HCT116 (cell line): ENCODE measurements around the gene HOXD11. TPM values are rescaled to one million over a fixed set of nuclear protein-coding genes. Genes with fewer than 3 reads are reported as not detected.

ENCODE experiments used
- ATAC-seq: fragments of 200-7000 bp; cut with Tn5 transposase; 2 replicates; pipeline ENCODE4 v1.9.1; 2020; ENCODE audit warnings: mild to moderate bottlenecking, moderate library complexity
- BruUV-seq: library from RNA; stranded (reverse); fragments of 400-500 nt; replicated peaks from 2 replicates; lab custom pipeline; 2021; lab: Mats Ljungman, UMichigan
- CTCF ChIA-PET: fragments of 300-600 bp; sonication (Branson Sonifier 250); formaldehyde crosslinking; loops from one replicate; lab custom pipeline; 2021; ENCODE audit warnings: antibody characterized with exemption; lab: Charles Lee
- POLR2A ChIA-PET: fragments of 300-600, 350-600 bp; sonication (Branson Sonifier 250); formaldehyde crosslinking; loops from one replicate; lab custom pipeline; 2021; ENCODE audit warnings: antibody characterized with exemption; lab: Charles Lee
- RAD21 ChIA-PET, 2 experiments: fragments of 300-600 bp; sonication (Branson Sonifier 250); formaldehyde crosslinking; loops; one replicate each; lab custom pipeline; 2023; ENCODE audit warnings: low total read pairs in 2 of 2; ENCODE audit not compliant: uncharacterized antibody in 2 of 2, unreplicated experiment in 2 of 2, low non-redundant PET in 1 of 2; lab: Charles Lee
- DNase-seq: peaks from one replicate; pipeline ENCODE4 v3.0.0-alpha.2; 2010; ENCODE audit warnings: low read depth, low spot score
- H2AFZ ChIP-seq: fragments of 200-600 bp; shearing (Covaris generic), sonication (generic); 2 replicates; pipeline ENCODE4 v1.6.1; 2017; ENCODE audit warnings: low read depth, mixed run types, mixed read lengths, antibody characterized with exemption, low read length; ENCODE audit not compliant: poor library complexity, severe bottlenecking
- H3K27ac ChIP-seq: 2 replicates; pipeline ENCODE4 v1.5.1; 2012; ENCODE audit warnings: low read depth, low read length
- H3K27me3 ChIP-seq: fragments of 200-600 bp; sonication (generic); 2 replicates; pipeline ENCODE4 v1.6.1; 2016; ENCODE audit warnings: mixed run types, low read length, mixed read lengths; ENCODE audit not compliant: insufficient read depth
- H3K36me3 ChIP-seq, 2 experiments: fragments of 200-500 bp in 1 of 2; fragments of 200-600 bp in 1 of 2; sonication (Bioruptor generic) in 1 of 2; sonication (generic) in 1 of 2; 2 replicates each; pipeline versions ENCODE4 v1.5.1 to v1.6.1; 2014 to 2016; ENCODE audit warnings: low read length in 2 of 2, inconsistent platforms in 1 of 2, mixed read lengths in 1 of 2, mixed run types in 1 of 2; ENCODE audit not compliant: insufficient read depth in 2 of 2, control insufficient read depth in 1 of 2
- H3K4me1 ChIP-seq, 2 experiments: fragments of 200-600 bp in 1 of 2; sonication (generic) in 1 of 2; 2 replicates each; pipeline versions ENCODE4 v1.5.1 to v1.6.1; 2012 to 2017; ENCODE audit warnings: low read length in 2 of 2, inconsistent platforms in 1 of 2, mild to moderate bottlenecking in 1 of 2, mixed read lengths in 1 of 2, mixed run types in 1 of 2, moderate library complexity in 1 of 2; ENCODE audit not compliant: insufficient read depth in 2 of 2, control insufficient read depth in 1 of 2
- H3K4me2 ChIP-seq: fragments of 200-600 bp; sonication (generic); 2 replicates; pipeline ENCODE4 v1.6.1; 2017; ENCODE audit warnings: mixed run types, low read length, mixed read lengths
- H3K4me3 ChIP-seq, 2 experiments: fragments of 200-600 bp in 1 of 2; sonication (generic) in 1 of 2; replicated peaks in 1 of 2; 2 replicates each; pipeline ENCODE4 v1.5.1; 2011 to 2016; ENCODE audit warnings: low read length in 2 of 2, control low read depth in 1 of 2, low read depth in 1 of 2, mild to moderate bottlenecking in 1 of 2, mixed read lengths in 1 of 2, mixed run types in 1 of 2
- H3K79me2 ChIP-seq: fragments of 200-600 bp; sonication (generic); 2 replicates; pipeline ENCODE4 v1.6.1; 2017; ENCODE audit warnings: mild to moderate bottlenecking, mixed run types, low read length, moderate library complexity, mixed read lengths; ENCODE audit not compliant: insufficient read depth
- H3K9ac ChIP-seq: fragments of 200-600 bp; sonication (generic); 2 replicates; pipeline ENCODE4 v1.6.1; 2016; ENCODE audit warnings: low read length, mixed read lengths
- H3K9me2 ChIP-seq: fragments of 200-600 bp; sonication (generic), shearing (Covaris generic); 2 replicates; pipeline ENCODE4 v1.6.1; 2017; ENCODE audit warnings: mixed run types, mild to moderate bottlenecking, moderate library complexity; ENCODE audit not compliant: insufficient read depth
- H3K9me3 ChIP-seq, 2 experiments: fragments of 200-500 bp in 1 of 2; fragments of 200-600 bp in 1 of 2; sonication (Bioruptor generic) in 1 of 2; sonication (generic) in 1 of 2; 2 replicates each; pipeline ENCODE4 v1.6.1; 2014 to 2017; ENCODE audit warnings: low read length in 2 of 2, mixed read lengths in 2 of 2, inconsistent platforms in 1 of 2, low read depth in 1 of 2, mild to moderate bottlenecking in 1 of 2, mixed run types in 1 of 2, moderate library complexity in 1 of 2; ENCODE audit not compliant: control insufficient read depth in 1 of 2, insufficient read depth in 1 of 2
- H4K20me1 ChIP-seq: fragments of 200-600 bp; sonication (generic), shearing (Covaris generic); 2 replicates; pipeline ENCODE4 v1.6.1; 2017; ENCODE audit warnings: mixed run types, mild to moderate bottlenecking, moderate library complexity; ENCODE audit not compliant: insufficient read depth
- CEBPB ChIP-seq: IDR thresholded peaks from 2 replicates; pipeline ENCODE4 v1.6.1; 2012; ENCODE audit warnings: low read depth
- CTCF ChIP-seq, 3 experiments: fragments of 200-600 bp in 1 of 3; sonication (generic) in 1 of 3; IDR thresholded peaks in 2 of 3; conservative IDR thresholded peaks in 1 of 3; 2 replicates each; pipeline ENCODE4 v1.5.1; 2012 to 2017; ENCODE audit warnings: low read depth in 2 of 3, low read length in 2 of 3, antibody characterized with exemption in 1 of 3, borderline replicate concordance in 1 of 3, control low read depth in 1 of 3, mild to moderate bottlenecking in 1 of 3, mixed read lengths in 1 of 3, mixed run types in 1 of 3, moderate library complexity in 1 of 3; ENCODE audit not compliant: insufficient read depth in 1 of 3
- EGR1 ChIP-seq: IDR thresholded peaks from 2 replicates; pipeline ENCODE4 v1.6.1; 2012; ENCODE audit warnings: low read depth
- ELF1 ChIP-seq: IDR thresholded peaks from 2 replicates; pipeline ENCODE4 v1.6.1; 2012; ENCODE audit warnings: low read depth, borderline replicate concordance
- EZH2 ChIP-seq: fragments of 200-600 bp; sonication (generic); IDR thresholded peaks from 2 replicates; pipeline ENCODE4 v1.6.1; 2017; ENCODE audit warnings: antibody characterized with exemption, mixed run types
- JUND ChIP-seq: IDR thresholded peaks from 2 replicates; pipeline ENCODE4 v1.6.1; 2012
- MAX ChIP-seq: IDR thresholded peaks from 2 replicates; pipeline ENCODE4 v1.6.1; 2012
- POLR2A ChIP-seq: IDR thresholded peaks from 2 replicates; pipeline ENCODE4 v1.7.0; 2011; ENCODE audit warnings: borderline replicate concordance; ENCODE audit not compliant: insufficient read depth, insufficient read length; ENCODE audit errors: extremely low read depth
- RAD21 ChIP-seq: IDR thresholded peaks from 2 replicates; pipeline ENCODE4 v1.6.1; 2012; ENCODE audit warnings: low read depth, mild to moderate bottlenecking
- REST ChIP-seq: IDR thresholded peaks from 2 replicates; pipeline ENCODE4 v1.6.1; 2012; ENCODE audit warnings: low read depth
- SP1 ChIP-seq: IDR thresholded peaks from 2 replicates; pipeline ENCODE4 v1.6.1; 2012; ENCODE audit warnings: low read depth
- TCF7L2 ChIP-seq: IDR thresholded peaks from 2 replicates; pipeline ENCODE4 v1.7.0; 2011; ENCODE audit warnings: borderline replicate concordance, inconsistent platforms; ENCODE audit not compliant: insufficient read depth, insufficient read length; ENCODE audit errors: extremely low read depth
- YY1 ChIP-seq: IDR thresholded peaks from 2 replicates; pipeline ENCODE4 v1.6.1; 2011; ENCODE audit warnings: low read length, low read depth, moderate library complexity, mild to moderate bottlenecking; ENCODE audit not compliant: insufficient replicate concordance; ENCODE audit errors: extremely low read depth
- ZFX ChIP-seq: fragments of 450-650 bp; IDR thresholded peaks from 2 replicates; pipeline ENCODE4 v1.6.1; 2017
- ZNF274 ChIP-seq: fragments of 200-500 bp; sonication (Bioruptor generic); IDR thresholded peaks from 2 replicates; pipeline ENCODE4 v1.6.1; 2014; ENCODE audit warnings: mild to moderate bottlenecking, low read depth, low read length, inconsistent platforms
- intact Hi-C: fragments of 100-400 bp; cut with micrococcal nuclease; formaldehyde crosslinking; loops from 2 replicates; pipeline ENCODE4 v1.10.0; 2022
- total RNA-seq: library from RNA; stranded (reverse); gene quantifications from one replicate; pipeline ENCODE4 v1.2.1, GENCODE V29; 2021; ENCODE audit not compliant: unreplicated experiment

HOXD11 gene
- total RNA-seq, 1 experiment from 2014 or later = not detected

GRCh38 chr2:176134035-176134434 is 27.0 kb downstream of the HOXD11 start:
- ChIA-PET POLR2A (no interaction called here), CTCF (interaction anchor here (1.1 to 1.4 kb wide), 3 partner anchors 321 to 520 kb away, joined by 3 to 5 read pairs (median 4); no protein-coding TSS in a partner anchor), RAD21 (no interaction called here)
- TF ChIP-seq EZH2 (no peak), ELF1 (no peak)
- no peak overlapping the region for H3K27ac ChIP-seq
- no peak overlapping the region for H3K9ac ChIP-seq
- no peaks in the 10 kb centered on the region for H3K9me3 ChIP-seq
- H3K4me2 ChIP-seq = no peak overlapping the region
- BruUV-seq = no TSS peak
- H2AFZ ChIP-seq = no peak overlapping the region
- H3K79me2 ChIP-seq = no peaks in the 10 kb centered on the region
- no peak overlapping the region for H3K4me3 ChIP-seq
- no peak for DNase-seq
- no peaks in the 10 kb centered on the region for H3K27me3 ChIP-seq
- no peaks in the 10 kb centered on the region for H3K9me2 ChIP-seq
- H3K4me1 ChIP-seq = peaks cover 9 to 26% of the 10 kb centered on the region in 2 experiments; a peak in 3 of 4 replicates
- no peak for ATAC-seq
- no peaks in the 10 kb centered on the region for H3K36me3 ChIP-seq
- intact Hi-C loops = no loop called here
- no peaks in the 10 kb centered on the region for H4K20me1 ChIP-seq

- Histone ChIP-seq H3K9me3 (no peaks in the 10 kb centered on the region), H3K4me1 (peaks cover 9 to 22% of the 10 kb centered on the region in 2 experiments; a peak in 3 of 4 replicates), H3K36me3 (no peaks in the 10 kb centered on the region), H3K4me2 (no peak overlapping the region), H3K79me2 (no peaks in the 10 kb centered on the region), H3K27me3 (no peaks in the 10 kb centered on the region), H2AFZ (no peak overlapping the region), H3K4me3 (no peak overlapping the region), H3K9ac (no peak overlapping the region), H4K20me1 (no peaks in the 10 kb centered on the region), H3K9me2 (no peaks in the 10 kb centered on the region), H3K27ac (no peak overlapping the region)
- POLR2A ChIA-PET = no interaction called here
- CTCF ChIA-PET = no interaction called here
- DNase-seq (no peak), ATAC-seq (no peak)
- TF ChIP-seq RAD21 (peak; percentile 55), POLR2A (no peak), ZNF274 (no peak), EGR1 (no peak), JUND (no peak), REST (no peak), TCF7L2 (no peak), SP1 (0 out of 2 replicates have a peak, but pooled peaks have one; percentile 2), MAX (peak; percentile 6; the same call in 1 of the 2 replicates), ELF1 (no peak), YY1 (no peak), CTCF (IDR thresholded peaks at IDR 0.05 in 2 of 3, conservative IDR thresholded peaks at IDR 0.05 in 1 of 3; ENCODE audit: borderline replicate concordance in 1 of 3, insufficient read depth in 1 of 3, low read depth in 2 of 3, low read length in 2 of 3) (peak in 1 of 3 experiments; percentile 44; a peak in 1 of 6 replicates), EZH2 (no peak), ZFX (no peak), CEBPB (peak; percentile 73)
- no TSS peak for BruUV-seq
- RAD21 ChIA-PET = no interaction called here
- intact Hi-C loops = no loop called here
Observed at GRCh38 chr2:176135035-176135440, 28.0 kb downstream of the HOXD11 start.
